Thyroid gland (tissue), 4 donors: Measurements from ENCODE around the gene IQCE.

Experiments
- CTCF ChIP-seq, 6 experiments: fragments of 200-600 bp in 3 of 6; fragments of 450-650 bp in 3 of 6; sonication (generic) in 3 of 6; IDR thresholded peaks; one replicate each; pipeline ENCODE4 v1.5.1; 2016 to 2019; ENCODE audit warnings: antibody characterized with exemption in 6 of 6, mild to moderate bottlenecking in 2 of 6, inconsistent platforms in 1 of 6, moderate library complexity in 1 of 6
- POLR2A ChIP-seq, 2 donors: fragments of 450-650 bp; IDR thresholded peaks; one replicate each; pipeline ENCODE4 v1.6.1; 2017; ENCODE audit warnings: antibody characterized with exemption in 2 of 2, mild to moderate bottlenecking in 2 of 2, moderate library complexity in 1 of 2

GRCh38 chr7:2614631-2615330 lies 56.0 kb downstream of the IQCE start:
- TF ChIP-seq POLR2A (IDR thresholded peaks at IDR 0.05) (no peak), CTCF (IDR thresholded peaks at IDR 0.05) (no peak)
